PFSK-1 (cell line): ENCODE measurements around the gene DENND10.

ENCODE experiments used
- FOXP2 ChIP-seq: optimal IDR thresholded peaks from 2 replicates; pipeline ENCODE3; 2011; ENCODE audit warnings: borderline replicate concordance, control low read depth, inconsistent platforms; ENCODE audit not compliant: insufficient read depth; ENCODE audit errors: extremely low read length, extremely low read depth
- POLR2AphosphoS5 ChIP-seq: IDR thresholded peaks from 2 replicates; pipeline ENCODE4 v1.6.1; 2012; ENCODE audit warnings: low read depth, mild to moderate bottlenecking, control low read depth, low read length, moderate library complexity
- SIN3A ChIP-seq: IDR thresholded peaks from 2 replicates; pipeline ENCODE4 v1.6.1; 2012; ENCODE audit warnings: mild to moderate bottlenecking, low read length, moderate library complexity, borderline replicate concordance; ENCODE audit not compliant: insufficient read depth
- TAF1 ChIP-seq: IDR thresholded peaks from 2 replicates; pipeline ENCODE4 v1.6.1; 2012; ENCODE audit warnings: low read length, control low read depth, borderline replicate concordance; ENCODE audit not compliant: insufficient read depth
- TF ChIP-seq, protein P1 (sequence below), 2 experiments: IDR thresholded peaks; 2 replicates each; pipeline versions ENCODE4 v1.6.1 to v1.8.0; 2011 to 2012; ENCODE audit warnings: low read depth in 2 of 2, low read length in 2 of 2, control low read depth in 1 of 2, inconsistent platforms in 1 of 2, mild to moderate bottlenecking in 1 of 2, moderate library complexity in 1 of 2; ENCODE audit not compliant: insufficient read depth in 1 of 2

The DENND10 gene

DNA sequence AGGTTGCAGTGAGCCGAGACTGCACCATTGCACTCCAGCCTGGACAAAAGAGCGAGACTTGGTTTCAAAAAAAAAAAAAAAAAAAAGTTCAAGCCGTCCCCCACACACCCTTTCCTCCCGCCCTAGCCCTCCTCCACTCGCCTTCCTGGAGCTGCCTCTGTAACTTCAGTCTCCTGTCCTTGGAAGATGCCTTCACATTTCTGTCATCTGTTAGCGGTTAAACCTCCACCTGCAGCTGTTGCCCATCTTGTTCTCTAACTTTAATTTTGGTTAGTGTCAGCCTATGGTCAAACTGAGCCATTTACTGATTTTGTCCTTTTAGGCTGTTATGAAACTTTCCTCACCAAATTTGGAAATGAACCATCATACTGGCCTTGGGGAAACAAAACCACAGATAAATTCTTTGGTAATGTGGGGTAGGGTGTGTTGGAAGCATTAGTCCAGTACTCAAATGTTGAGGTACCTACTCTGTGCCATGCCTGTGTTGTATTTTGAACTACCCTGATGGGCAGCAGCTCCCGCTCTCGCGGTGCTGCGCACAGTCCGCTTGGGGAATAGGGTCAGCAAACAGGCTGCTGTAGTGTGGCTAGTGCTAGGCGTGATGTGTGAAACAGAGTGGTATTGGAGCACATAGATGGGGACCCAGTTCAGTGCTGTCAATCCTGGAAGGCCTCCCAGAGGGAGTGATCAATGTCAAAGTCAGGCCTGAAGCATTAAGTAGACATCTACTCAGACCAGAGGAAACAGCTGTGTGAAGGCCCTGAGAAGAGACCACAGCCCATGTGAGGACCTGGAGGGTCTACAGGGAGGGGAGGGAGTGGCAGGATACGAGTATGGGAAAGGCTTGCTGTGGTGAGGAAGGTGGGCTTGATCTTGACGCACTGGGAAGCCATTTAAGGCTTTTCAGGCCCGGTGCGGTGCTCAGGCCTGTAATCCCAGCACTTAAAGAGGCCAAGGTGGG, 34.7 kb downstream of the DENND10 start:
- TF ChIP-seq, protein P1, sequence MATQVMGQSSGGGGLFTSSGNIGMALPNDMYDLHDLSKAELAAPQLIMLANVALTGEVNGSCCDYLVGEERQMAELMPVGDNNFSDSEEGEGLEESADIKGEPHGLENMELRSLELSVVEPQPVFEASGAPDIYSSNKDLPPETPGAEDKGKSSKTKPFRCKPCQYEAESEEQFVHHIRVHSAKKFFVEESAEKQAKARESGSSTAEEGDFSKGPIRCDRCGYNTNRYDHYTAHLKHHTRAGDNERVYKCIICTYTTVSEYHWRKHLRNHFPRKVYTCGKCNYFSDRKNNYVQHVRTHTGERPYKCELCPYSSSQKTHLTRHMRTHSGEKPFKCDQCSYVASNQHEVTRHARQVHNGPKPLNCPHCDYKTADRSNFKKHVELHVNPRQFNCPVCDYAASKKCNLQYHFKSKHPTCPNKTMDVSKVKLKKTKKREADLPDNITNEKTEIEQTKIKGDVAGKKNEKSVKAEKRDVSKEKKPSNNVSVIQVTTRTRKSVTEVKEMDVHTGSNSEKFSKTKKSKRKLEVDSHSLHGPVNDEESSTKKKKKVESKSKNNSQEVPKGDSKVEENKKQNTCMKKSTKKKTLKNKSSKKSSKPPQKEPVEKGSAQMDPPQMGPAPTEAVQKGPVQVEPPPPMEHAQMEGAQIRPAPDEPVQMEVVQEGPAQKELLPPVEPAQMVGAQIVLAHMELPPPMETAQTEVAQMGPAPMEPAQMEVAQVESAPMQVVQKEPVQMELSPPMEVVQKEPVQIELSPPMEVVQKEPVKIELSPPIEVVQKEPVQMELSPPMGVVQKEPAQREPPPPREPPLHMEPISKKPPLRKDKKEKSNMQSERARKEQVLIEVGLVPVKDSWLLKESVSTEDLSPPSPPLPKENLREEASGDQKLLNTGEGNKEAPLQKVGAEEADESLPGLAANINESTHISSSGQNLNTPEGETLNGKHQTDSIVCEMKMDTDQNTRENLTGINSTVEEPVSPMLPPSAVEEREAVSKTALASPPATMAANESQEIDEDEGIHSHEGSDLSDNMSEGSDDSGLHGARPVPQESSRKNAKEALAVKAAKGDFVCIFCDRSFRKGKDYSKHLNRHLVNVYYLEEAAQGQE (IDR thresholded peaks at IDR 0.05; ENCODE audit: insufficient read depth in 1 of 2, low read depth in 2 of 2, low read length in 2 of 2): no peak
- TF ChIP-seq POLR2AphosphoS5 (no peak), SIN3A (no peak), FOXP2 (no peak), TAF1 (no peak)

DNA sequence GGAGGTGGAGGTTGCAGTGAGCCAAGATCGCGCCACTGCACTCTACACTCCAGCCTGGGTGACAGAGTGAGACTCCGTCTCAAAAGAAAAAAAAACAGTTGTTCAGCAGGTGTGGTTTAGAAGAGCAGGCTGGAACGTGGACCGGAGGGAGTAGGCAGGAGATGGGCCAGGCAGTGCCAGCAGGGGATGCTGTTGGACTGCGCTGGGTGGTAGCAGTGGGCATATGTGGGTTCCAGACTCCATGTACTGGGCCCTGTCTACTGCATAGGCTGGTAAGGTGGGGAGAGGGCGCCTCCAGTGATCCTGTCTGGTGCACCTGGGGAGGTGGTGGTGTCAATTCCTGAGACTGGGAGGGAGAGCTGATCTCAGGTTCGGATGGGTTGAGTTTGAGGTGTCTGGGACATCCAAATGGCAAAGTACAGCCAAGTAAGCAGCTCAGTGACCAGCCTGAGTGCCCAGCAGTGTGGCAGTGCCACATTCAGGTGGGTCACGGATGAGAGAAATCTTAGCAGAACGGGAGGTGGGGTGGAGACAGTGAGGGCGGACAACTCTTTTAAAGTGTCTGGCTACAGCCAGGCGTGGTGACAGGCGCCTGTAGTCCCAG, 35.7 kb downstream of the DENND10 start:
- TF ChIP-seq FOXP2: no peak
- TF ChIP-seq TAF1: no peak
- no peak for TF ChIP-seq POLR2AphosphoS5
- TF ChIP-seq SIN3A: no peak
- TF ChIP-seq, protein P1 (IDR thresholded peaks at IDR 0.05; ENCODE audit: insufficient read depth in 1 of 2, low read depth in 2 of 2, low read length in 2 of 2): no peak

DNA sequence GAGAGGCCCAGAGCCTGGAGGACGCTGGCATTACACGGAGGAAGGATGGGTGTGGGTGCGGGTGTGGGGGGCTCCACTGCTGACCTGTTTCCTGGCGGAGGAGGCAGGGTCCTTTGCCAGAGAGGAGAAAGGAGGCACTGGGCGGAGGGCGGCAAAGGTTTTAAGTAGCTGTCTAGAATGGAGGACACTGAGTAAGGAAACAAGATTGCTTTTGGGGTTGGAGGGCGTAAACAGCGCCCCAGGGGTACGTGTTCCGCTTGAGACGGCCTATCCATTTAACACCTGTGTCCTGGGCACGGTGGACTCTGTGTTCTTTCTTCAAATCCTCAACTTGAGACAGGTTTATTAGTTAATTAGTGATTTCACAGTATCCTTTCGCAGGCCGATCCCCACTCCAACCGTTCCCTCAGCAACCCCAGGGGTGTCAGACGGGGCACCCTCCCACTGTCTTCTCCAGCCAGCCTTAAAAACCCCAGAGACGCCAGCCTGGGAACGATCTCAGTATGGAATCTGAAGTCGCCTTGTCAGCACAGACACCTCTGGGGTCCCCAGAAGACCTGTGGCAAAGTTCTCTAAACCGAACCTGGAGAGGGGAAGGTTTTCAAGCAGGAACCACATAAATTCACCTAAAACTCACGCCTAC, 36.8 kb downstream of the DENND10 start:
- TF ChIP-seq TAF1 (no peak), FOXP2 (no peak), POLR2AphosphoS5 (no peak), SIN3A (no peak)
- TF ChIP-seq, protein P1 (IDR thresholded peaks at IDR 0.05; ENCODE audit: insufficient read depth in 1 of 2, low read depth in 2 of 2, low read length in 2 of 2): no peak

DNA sequence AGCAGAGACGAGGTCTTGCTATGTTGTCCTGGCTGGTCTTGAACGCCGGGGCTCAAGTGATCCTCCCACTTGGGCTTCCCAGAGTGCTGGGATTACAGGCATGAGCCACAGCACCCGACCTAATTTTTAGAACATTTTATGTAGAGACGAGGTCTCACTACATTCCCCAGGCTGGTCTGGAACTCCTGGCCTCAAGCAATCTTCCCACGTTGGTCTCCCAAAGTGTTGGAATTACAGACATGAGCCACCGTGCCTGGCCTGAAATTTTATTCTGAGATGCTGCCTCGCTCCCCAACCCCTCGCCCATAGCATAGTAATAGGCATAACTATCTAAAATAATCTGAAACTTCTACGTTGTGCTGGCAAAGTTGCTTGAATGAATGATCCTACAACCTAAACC, 39.7 kb downstream of the DENND10 start:
- TF ChIP-seq FOXP2: no peak
- TF ChIP-seq, protein P1 (IDR thresholded peaks at IDR 0.05; ENCODE audit: insufficient read depth in 1 of 2, low read depth in 2 of 2, low read length in 2 of 2): no peak
- TF ChIP-seq TAF1: no peak
- no peak for TF ChIP-seq SIN3A
- no peak for TF ChIP-seq POLR2AphosphoS5
